NOMO-1 treated with dmso at 0.1 percent for 144 hours (cell line): ENCODE measurements around the gene FRMD4B.
A peak's percentile ranks its signal among the peaks of the same experiment; 100 is the strongest.

Source experiments
- DNase-seq: peaks from one replicate; lab custom pipeline; 2025; ENCODE audit not compliant: unreplicated experiment; lab: John Stamatoyannopoulos, UW

The FRMD4B gene

GRCh38 chr3:69141313-69141712, 244.6 kb downstream of the FRMD4B start:
- DNase-seq: no peak

- no peak for DNase-seq
Measured at GRCh38 chr3:69137412-69137811, 248.5 kb downstream of the FRMD4B start.

GRCh38 chr3:69137005-69137404, 248.9 kb downstream of the FRMD4B start:
- no peak for DNase-seq

- no peak for DNase-seq
Measured at GRCh38 chr3:69130689-69131088, 255.2 kb downstream of the FRMD4B start.

- DNase-seq: no peak
Measured at GRCh38 chr3:69129531-69129930, 256.4 kb downstream of the FRMD4B start.

- DNase-seq: no peak
Measured at GRCh38 chr3:69128509-69128908, 257.4 kb downstream of the FRMD4B start.

- no peak for DNase-seq
Measured at GRCh38 chr3:69126999-69127398, 258.9 kb downstream of the FRMD4B start.

- no peak for DNase-seq
Measured at GRCh38 chr3:69126216-69126615, 259.7 kb downstream of the FRMD4B start.

GRCh38 chr3:69122403-69122802, 263.5 kb downstream of the FRMD4B start, which contains the start of gene LMOD3:
TSS of gene LMOD3 (minus strand) at chr3:69122595. CDS start at chr3:69122386, 209 bp downstream.
- no peak for DNase-seq

- DNase-seq: no peak
Measured at GRCh38 chr3:69121950-69122349, 263.9 kb downstream of the FRMD4B start.

GRCh38 chr3:69121513-69121912, 264.4 kb downstream of the FRMD4B start:
- DNase-seq: no peak

- DNase-seq: peak; percentile 30
Measured at GRCh38 chr3:69120879-69121464, 264.9 kb downstream of the FRMD4B start.
